CD14-positive monocyte (primary cell): ENCODE measurements around the gene FOXO6. TPM values are rescaled to one million over a fixed set of nuclear protein-coding genes. Genes with fewer than 3 reads are reported as not detected.

Source experiments
- DNase-seq, 3 donors: peaks; one replicate each; pipeline ENCODE4 v3.0.0-alpha.2; 2011 to 2022
- H2AFZ ChIP-seq: 2 replicates; pipeline ENCODE4 v1.6.0; 2012; ENCODE audit warnings: mild to moderate bottlenecking, low read depth, low read length, inconsistent platforms; ENCODE audit not compliant: insufficient read depth, poor library complexity, severe bottlenecking
- H3K27ac ChIP-seq, 2 donors: 1 replicate in 1 of 2; 2 replicates in 1 of 2; pipeline ENCODE4 v1.5.1; 2012 to 2013; ENCODE audit warnings: low read length in 2 of 2, control low read depth in 1 of 2, inconsistent platforms in 1 of 2, low read depth in 1 of 2, mild to moderate bottlenecking in 1 of 2
- H3K27me3 ChIP-seq, 2 donors: one replicate each; pipeline versions ENCODE4 v1.6.0 to v1.6.1; 2011 to 2013; ENCODE audit warnings: low read length in 2 of 2; ENCODE audit not compliant: control insufficient read depth in 2 of 2, insufficient read depth in 2 of 2
- H3K36me3 ChIP-seq, 2 donors: replicated peaks in 1 of 2; 1 replicate in 1 of 2; 2 replicates in 1 of 2; pipeline versions ENCODE4 v1.5.1 to v1.6.1; 2012 to 2013; ENCODE audit warnings: low read length in 2 of 2, control low read depth in 1 of 2, inconsistent platforms in 1 of 2, mild to moderate bottlenecking in 1 of 2; ENCODE audit not compliant: insufficient read depth in 2 of 2, control insufficient read depth in 1 of 2
- H3K4me1 ChIP-seq, 2 donors: 1 replicate in 1 of 2; 2 replicates in 1 of 2; pipeline versions ENCODE4 v1.5.1 to v1.6.1; 2012 to 2013; ENCODE audit warnings: low read length in 2 of 2, control low read depth in 1 of 2, inconsistent platforms in 1 of 2, mild to moderate bottlenecking in 1 of 2, moderate library complexity in 1 of 2; ENCODE audit not compliant: insufficient read depth in 2 of 2, control insufficient read depth in 1 of 2
- H3K4me2 ChIP-seq: replicated peaks from 2 replicates; pipeline ENCODE3; 2012; ENCODE audit warnings: low read length, moderate library complexity, mild to moderate bottlenecking; ENCODE audit not compliant: poor library complexity, severe bottlenecking; ENCODE audit errors: extremely low read depth
- H3K4me3 ChIP-seq, 3 experiments: fragments of 200-600 bp in 1 of 3; sonication (generic) in 1 of 3; replicated peaks in 1 of 3; 1 replicate in 2 of 3; 2 replicates in 1 of 3; pipeline ENCODE4 v1.5.1; 2011 to 2013; ENCODE audit warnings: low read length in 3 of 3, mild to moderate bottlenecking in 3 of 3, control low read depth in 2 of 3, low read depth in 2 of 3, inconsistent platforms in 1 of 3, moderate library complexity in 1 of 3
- H3K79me2 ChIP-seq: 2 replicates; pipeline ENCODE4 v1.6.0; 2012; ENCODE audit warnings: mild to moderate bottlenecking, control low read depth, inconsistent platforms, low read length, moderate library complexity; ENCODE audit not compliant: insufficient read depth
- H3K9ac ChIP-seq: 2 replicates; pipeline ENCODE4 v1.6.0; 2017; ENCODE audit warnings: low read length, mild to moderate bottlenecking; ENCODE audit not compliant: insufficient read depth, poor library complexity, severe bottlenecking
- H3K9me3 ChIP-seq, 2 donors: replicated peaks in 1 of 2; 1 replicate in 1 of 2; 2 replicates in 1 of 2; pipeline versions ENCODE4 v1.5.1 to v1.6.1; 2012 to 2013; ENCODE audit warnings: low read length in 2 of 2, control low read depth in 1 of 2; ENCODE audit not compliant: control insufficient read depth in 1 of 2, insufficient read depth in 1 of 2
- H4K20me1 ChIP-seq: 2 replicates; pipeline ENCODE4 v1.6.0; 2012; ENCODE audit warnings: mild to moderate bottlenecking, low read length, control low read depth, moderate library complexity; ENCODE audit not compliant: insufficient read depth
- H3K27ac Mint-ChIP-seq, 7 donors: one replicate each; pipeline ENCODE4 v1.8.0; 2020; ENCODE audit warnings: mild to moderate bottlenecking in 7 of 7, mixed read lengths in 7 of 7, moderate library complexity in 6 of 7, inconsistent platforms in 2 of 7
- H3K27me3 Mint-ChIP-seq, 3 donors: one replicate each; pipeline ENCODE4 v1.8.0; 2021 to 2022; ENCODE audit warnings: low read depth in 3 of 3, mild to moderate bottlenecking in 3 of 3, mixed read lengths in 3 of 3, moderate library complexity in 3 of 3, inconsistent platforms in 1 of 3
- H3K36me3 Mint-ChIP-seq, 2 donors: one replicate each; pipeline ENCODE4 v1.8.0; 2020; ENCODE audit warnings: mixed read lengths in 2 of 2, inconsistent platforms in 1 of 2, mild to moderate bottlenecking in 1 of 2
- H3K4me1 Mint-ChIP-seq: one replicate; pipeline ENCODE4 v1.8.0; 2020; ENCODE audit warnings: mild to moderate bottlenecking, mixed read lengths
- H3K4me3 Mint-ChIP-seq, 2 donors: one replicate each; pipeline ENCODE4 v1.8.0; 2020; ENCODE audit warnings: mild to moderate bottlenecking in 2 of 2, mixed read lengths in 2 of 2, moderate library complexity in 1 of 2
- H3K9me3 Mint-ChIP-seq, 7 donors: one replicate each; pipeline ENCODE4 v1.8.0; 2020 to 2022; ENCODE audit warnings: mixed read lengths in 7 of 7, mild to moderate bottlenecking in 6 of 7, moderate library complexity in 6 of 7, inconsistent platforms in 2 of 7
- WGBS: methylation state at CpG from one replicate; pipeline ENCODE4 v1.1.5; 2013; ENCODE audit warnings: missing lambda C conversion rate; ENCODE audit not compliant: insufficient coverage; 5-methylcytosine and 5-hydroxymethylcytosine counted together
- intact Hi-C, 2 donors: fragments of 100-400 bp; cut with micrococcal nuclease; formaldehyde crosslinking; loops; one replicate each; pipeline versions ENCODE4 v1.15.0 to v1.15.1; 2023
- polyA plus RNA-seq, 3 donors: library from polyadenylated mRNA; depleted of rRNA in 1 of 3; unstranded in 2 of 3; stranded (reverse) in 1 of 3; fragments of 300-500 nt in 2 of 3; fragments of >200 nt in 1 of 3; fragmentation: Illumina TruSeq in 2 of 3; gene quantifications; 1 replicate in 2 of 3; 2 replicates in 1 of 3; pipeline ENCODE4 v1.2.3, GENCODE V29; 2012 to 2021
- TF ChIP-seq, protein P1 (sequence below): fragments of 200-600 bp; IDR thresholded peaks from one replicate; pipeline ENCODE4 v1.8.0; 2022; ENCODE audit warnings: antibody characterized with exemption, mild to moderate bottlenecking

Gene FOXO6
- polyA plus RNA-seq, 3 donors: 0.05 TPM; not detected in 2

DNA sequence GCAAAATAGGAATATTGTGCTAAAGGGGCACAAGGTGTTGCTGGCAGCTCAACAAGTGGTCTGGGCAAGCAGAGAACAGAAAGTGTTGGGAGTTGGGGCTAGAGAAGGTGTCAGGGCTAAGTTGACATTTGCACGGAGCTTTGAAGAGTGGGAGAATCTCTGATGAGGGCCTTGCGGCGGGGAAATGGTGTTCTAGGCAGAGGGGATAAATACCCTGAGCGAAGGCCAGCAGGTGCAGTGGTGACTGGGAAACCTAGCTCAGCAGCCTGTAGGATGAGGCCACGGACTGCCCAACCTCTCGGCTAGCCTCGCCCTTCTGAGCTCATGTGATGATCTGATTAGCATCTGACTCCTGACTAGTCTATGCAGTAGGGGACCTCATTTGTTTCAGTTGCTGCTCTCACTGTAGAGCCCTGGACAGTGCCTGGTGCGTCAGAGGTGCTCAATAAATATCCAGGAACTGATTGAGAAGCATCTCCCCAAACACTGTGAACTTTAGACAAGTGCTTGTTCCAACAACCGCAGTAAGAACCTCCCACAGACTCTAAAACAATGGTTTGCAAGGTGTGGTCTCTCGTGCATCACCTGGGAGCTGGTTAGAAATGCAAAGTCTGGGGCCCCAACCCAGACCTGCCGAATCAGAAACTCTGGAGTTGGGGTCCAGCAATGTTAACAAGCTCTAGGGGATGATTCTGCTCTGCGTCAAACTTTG is 1.0 kb upstream of the FOXO6 start:
- TF ChIP-seq, protein P1, sequence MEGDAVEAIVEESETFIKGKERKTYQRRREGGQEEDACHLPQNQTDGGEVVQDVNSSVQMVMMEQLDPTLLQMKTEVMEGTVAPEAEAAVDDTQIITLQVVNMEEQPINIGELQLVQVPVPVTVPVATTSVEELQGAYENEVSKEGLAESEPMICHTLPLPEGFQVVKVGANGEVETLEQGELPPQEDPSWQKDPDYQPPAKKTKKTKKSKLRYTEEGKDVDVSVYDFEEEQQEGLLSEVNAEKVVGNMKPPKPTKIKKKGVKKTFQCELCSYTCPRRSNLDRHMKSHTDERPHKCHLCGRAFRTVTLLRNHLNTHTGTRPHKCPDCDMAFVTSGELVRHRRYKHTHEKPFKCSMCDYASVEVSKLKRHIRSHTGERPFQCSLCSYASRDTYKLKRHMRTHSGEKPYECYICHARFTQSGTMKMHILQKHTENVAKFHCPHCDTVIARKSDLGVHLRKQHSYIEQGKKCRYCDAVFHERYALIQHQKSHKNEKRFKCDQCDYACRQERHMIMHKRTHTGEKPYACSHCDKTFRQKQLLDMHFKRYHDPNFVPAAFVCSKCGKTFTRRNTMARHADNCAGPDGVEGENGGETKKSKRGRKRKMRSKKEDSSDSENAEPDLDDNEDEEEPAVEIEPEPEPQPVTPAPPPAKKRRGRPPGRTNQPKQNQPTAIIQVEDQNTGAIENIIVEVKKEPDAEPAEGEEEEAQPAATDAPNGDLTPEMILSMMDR: no peak
- 77% methylated on average over 11 of the region's 12 CpGs for WGBS
- Histone ChIP-seq H3K4me2 (peak overlapping the region; percentile 83), H3K27me3 (peaks cover 23 to 44% of the 10 kb centered on the region in 2 donors), H3K9ac (no peak overlapping the region), H3K9me3 (no peaks in the 10 kb centered on the region), H3K4me3 (peak overlapping the region in 1 of 3 experiments; percentile 72), H4K20me1 (no peaks in the 10 kb centered on the region), H3K79me2 (no peaks in the 10 kb centered on the region), H3K36me3 (no peaks in the 10 kb centered on the region), H3K4me1 (peaks cover 10 to 28% of the 10 kb centered on the region in 2 donors), H2AFZ (peak overlapping the region; percentile 66), H3K27ac (no peak overlapping the region)
- peaks cover 22% of the 10 kb centered on the region for H3K4me1 Mint-ChIP-seq
- H3K4me3 Mint-ChIP-seq: peak overlapping the region; percentile 64 to 66
- peaks cover 0 to 2% of the 10 kb centered on the region in 2 donors for H3K36me3 Mint-ChIP-seq
- H3K27me3 Mint-ChIP-seq: peaks cover 48 to 55% (median 54%) of the 10 kb centered on the region in 3 donors
- intact Hi-C loops: no loop called here
- H3K9me3 Mint-ChIP-seq: peaks cover 0 to 9% (median 7%) of the 10 kb centered on the region in 7 donors
- peak overlapping the region in 6 of 7 donors; percentile 57 to 80 (median 73) for H3K27ac Mint-ChIP-seq
- no peak for DNase-seq

DNA sequence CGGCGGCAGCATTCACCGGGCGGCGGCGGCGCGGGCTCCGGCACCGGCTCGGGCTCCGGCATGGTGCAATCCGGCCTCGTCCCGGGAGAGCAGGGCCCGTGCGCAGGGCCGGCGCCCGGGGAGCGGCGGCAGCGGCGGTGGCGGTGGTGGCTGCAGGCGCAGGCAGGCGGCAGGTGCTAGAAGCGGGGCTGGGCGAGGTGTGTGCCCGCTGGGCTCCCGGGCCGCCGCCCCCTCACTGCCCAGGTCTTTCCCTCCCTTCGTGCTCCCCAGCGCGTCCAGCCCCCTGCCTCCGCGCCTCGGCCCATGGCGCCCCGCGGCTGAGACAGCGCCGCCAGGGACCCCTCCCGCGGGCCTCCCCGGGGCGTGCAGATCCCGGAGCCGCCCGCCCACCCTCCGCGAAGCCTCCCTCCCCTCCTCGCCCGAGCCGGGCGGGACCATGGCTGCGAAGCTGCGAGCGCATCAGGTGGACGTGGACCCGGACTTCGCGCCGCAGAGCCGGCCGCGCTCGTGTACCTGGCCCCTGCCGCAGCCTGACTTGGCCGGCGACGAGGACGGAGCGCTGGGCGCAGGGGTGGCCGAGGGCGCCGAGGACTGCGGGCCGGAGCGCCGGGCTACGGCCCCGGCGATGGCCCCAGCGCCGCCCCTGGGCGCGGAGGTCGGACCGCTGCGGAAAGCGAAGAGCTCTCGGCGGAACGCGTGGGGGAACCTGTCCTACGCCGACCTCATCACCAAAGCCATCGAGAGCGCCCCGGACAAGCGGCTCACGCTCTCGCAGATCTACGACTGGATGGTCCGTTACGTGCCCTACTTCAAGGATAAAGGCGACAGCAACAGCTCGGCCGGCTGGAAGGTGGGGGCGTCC is 492 bp downstream of the FOXO6 start:
- Histone ChIP-seq H3K4me2 (peak overlapping the region; percentile 83), H3K79me2 (no peaks in the 10 kb centered on the region), H3K27ac (no peak overlapping the region), H4K20me1 (no peaks in the 10 kb centered on the region), H3K27me3 (peaks cover 30 to 58% of the 10 kb centered on the region in 2 donors), H3K9me3 (peaks cover 0 to 3% of the 10 kb centered on the region in 2 donors), H2AFZ (peak overlapping the region; percentile 79), H3K36me3 (no peaks in the 10 kb centered on the region), H3K4me3 (peak overlapping the region in 2 of 3 experiments; percentile 21 to 72), H3K4me1 (peaks cover 18 to 38% of the 10 kb centered on the region in 2 donors), H3K9ac (no peak overlapping the region)
- intact Hi-C loops: loop anchor here in 1 of 2 donors (2.0 kb wide), 1 partner anchor 19 kb away; no protein-coding TSS in a partner anchor
- H3K9me3 Mint-ChIP-seq: peaks cover 0 to 10% (median 9%) of the 10 kb centered on the region in 7 donors
- peaks cover 0 to 2% of the 10 kb centered on the region in 2 donors for H3K36me3 Mint-ChIP-seq
- under 1% methylated on average over 107 of the region's 113 CpGs for WGBS
- peak overlapping the region in 1 of 7 donors; percentile 66 for H3K27ac Mint-ChIP-seq
- peak overlapping the region; percentile 56 to 66 for H3K4me3 Mint-ChIP-seq
- peaks cover 24% of the 10 kb centered on the region for H3K4me1 Mint-ChIP-seq
- DNase-seq: peak in 2 of 3 donors; percentile 26 to 33
- H3K27me3 Mint-ChIP-seq: peaks cover 58 to 68% (median 67%) of the 10 kb centered on the region in 3 donors
- TF ChIP-seq, protein P1: no peak
